Osteoblast (primary cell): ENCODE data around the gene COL8A2. TPM values are rescaled to one million over a fixed set of nuclear protein-coding genes. Genes with fewer than 3 reads are reported as not detected.

ENCODE experiments used
- DNase-seq: peaks from one replicate; pipeline ENCODE4 v3.0.0; 2011; ENCODE audit warnings: low spot score, mixed read lengths; ENCODE audit not compliant: insufficient read length; ENCODE audit errors: missing footprints
- H2AFZ ChIP-seq: 2 replicates; pipeline ENCODE4 v1.6.0; 2011; ENCODE audit warnings: mild to moderate bottlenecking, low read length
- H3K27ac ChIP-seq: 2 replicates; pipeline ENCODE4 v1.5.1; 2011; ENCODE audit warnings: mild to moderate bottlenecking, low read depth, low read length, moderate library complexity
- H3K27me3 ChIP-seq: 2 replicates; pipeline ENCODE4 v1.6.0; 2012; ENCODE audit warnings: mild to moderate bottlenecking, control low read depth, inconsistent platforms, low read length, moderate library complexity; ENCODE audit not compliant: insufficient read depth
- H3K36me3 ChIP-seq: 2 replicates; pipeline ENCODE4 v1.5.1; 2011; ENCODE audit warnings: mild to moderate bottlenecking, low read length, control low read depth, moderate library complexity; ENCODE audit not compliant: insufficient read depth
- H3K4me1 ChIP-seq: 2 replicates; pipeline ENCODE4 v1.5.1; 2011; ENCODE audit warnings: mild to moderate bottlenecking, low read length, control low read depth, moderate library complexity; ENCODE audit not compliant: insufficient read depth
- H3K4me2 ChIP-seq: 2 replicates; pipeline ENCODE4 v1.6.0; 2011; ENCODE audit warnings: mild to moderate bottlenecking, low read length; ENCODE audit not compliant: insufficient read depth
- H3K4me3 ChIP-seq: fragments of 200-600 bp; sonication (generic); 3 replicates; pipeline ENCODE4 v1.5.1; 2012; ENCODE audit warnings: mild to moderate bottlenecking, low read length, inconsistent platforms; ENCODE audit not compliant: insufficient read depth
- H3K79me2 ChIP-seq: 2 replicates; pipeline ENCODE4 v1.6.0; 2012; ENCODE audit warnings: mild to moderate bottlenecking, low read length, control low read depth, inconsistent platforms; ENCODE audit not compliant: insufficient read depth
- H3K9me3 ChIP-seq: 2 replicates; pipeline ENCODE4 v1.5.1; 2011; ENCODE audit warnings: low read depth, low read length, control low read depth
- H4K20me1 ChIP-seq: 2 replicates; pipeline ENCODE4 v1.6.0; 2012; ENCODE audit warnings: mild to moderate bottlenecking, low read length, control low read depth; ENCODE audit not compliant: insufficient read depth
- CTCF ChIP-seq: IDR thresholded peaks from 2 replicates; pipeline ENCODE4 v1.5.1; 2011; ENCODE audit warnings: mild to moderate bottlenecking, low read depth, low read length, moderate library complexity; ENCODE audit errors: extremely low read depth
- total RNA-seq: library from RNA; depleted of rRNA; stranded (reverse); fragments of >200 nt; gene quantifications from 2 replicates; pipeline ENCODE4 v1.2.3, GENCODE V29; 2012

The COL8A2 gene
- total RNA-seq, 1 donor = 15.2 TPM

DNA sequence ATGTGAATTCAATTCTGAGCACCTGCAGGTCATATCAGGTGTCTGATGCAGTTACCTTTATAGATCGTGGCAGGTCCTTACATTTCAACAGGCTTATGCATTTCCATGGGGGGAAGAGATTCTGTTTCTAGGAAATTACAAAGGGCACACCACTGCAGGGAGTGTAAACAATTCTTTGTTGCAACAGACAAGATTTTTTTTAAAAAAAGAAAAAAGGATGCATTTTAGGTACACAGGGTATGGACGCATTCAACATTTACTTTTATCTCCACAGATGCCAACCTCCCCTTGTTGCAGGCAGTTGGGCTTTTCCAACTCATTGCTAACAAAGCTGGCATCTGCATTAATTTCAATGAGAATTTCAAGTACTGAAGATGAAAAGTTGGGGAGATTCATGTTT lies 54.7 kb downstream of the COL8A2 start:
- no peak overlapping the region for H2AFZ ChIP-seq
- H3K9me3 ChIP-seq = no peaks in the 10 kb centered on the region
- no peaks in the 10 kb centered on the region for H3K79me2 ChIP-seq
- no peaks in the 10 kb centered on the region for H4K20me1 ChIP-seq
- H3K27ac ChIP-seq = no peak overlapping the region
- no peak for TF ChIP-seq CTCF
- DNase-seq = no peak
- no peaks in the 10 kb centered on the region for H3K4me1 ChIP-seq
- H3K36me3 ChIP-seq = no peaks in the 10 kb centered on the region
- no peaks in the 10 kb centered on the region for H3K27me3 ChIP-seq
- no peak overlapping the region for H3K4me2 ChIP-seq
- H3K4me3 ChIP-seq = no peak overlapping the region

DNA sequence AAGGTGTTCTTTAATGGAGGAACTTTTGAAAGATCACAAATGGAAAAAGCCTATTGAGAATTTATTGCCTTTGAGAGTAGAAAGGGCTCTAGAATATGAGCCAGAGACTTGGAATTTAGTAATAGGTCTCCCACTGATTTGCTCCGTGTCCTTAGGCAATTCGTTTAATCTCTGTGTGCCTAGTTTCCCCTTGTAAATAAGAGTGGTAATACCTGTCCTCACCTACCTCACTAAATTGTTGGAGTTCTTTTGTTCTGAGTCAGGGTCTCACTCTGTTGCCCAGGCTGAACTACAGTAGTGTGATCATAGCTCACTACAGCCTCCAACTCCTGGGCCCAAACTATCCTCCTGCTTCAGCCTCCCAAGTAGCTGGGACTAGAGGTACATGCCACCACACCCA lies 56.2 kb downstream of the COL8A2 start:
- no peak for TF ChIP-seq CTCF
- Histone ChIP-seq H3K4me2 (no peak overlapping the region), H3K79me2 (no peaks in the 10 kb centered on the region), H3K9me3 (no peaks in the 10 kb centered on the region), H4K20me1 (no peaks in the 10 kb centered on the region), H3K27ac (no peak overlapping the region), H3K4me3 (no peak overlapping the region), H2AFZ (no peak overlapping the region), H3K4me1 (no peaks in the 10 kb centered on the region), H3K36me3 (no peaks in the 10 kb centered on the region), H3K27me3 (no peaks in the 10 kb centered on the region)
- DNase-seq = no peak

DNA sequence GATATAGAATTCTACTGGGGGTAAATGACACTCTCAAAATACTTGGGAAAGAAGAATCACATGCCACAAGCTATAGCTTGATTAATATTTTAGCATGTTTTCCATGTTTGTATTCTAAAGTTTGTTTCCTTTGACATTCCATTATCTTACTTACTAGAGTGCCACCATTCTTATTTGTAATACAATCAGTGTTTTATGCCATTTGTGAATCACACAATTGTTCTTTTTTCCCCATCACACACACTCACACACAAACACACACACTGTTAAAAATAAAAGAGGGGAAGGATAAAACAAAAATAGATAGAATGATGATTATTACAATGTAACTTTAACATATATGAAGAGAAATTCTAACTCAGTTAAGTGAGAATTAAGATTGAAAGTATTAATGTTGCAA lies 57.2 kb downstream of the COL8A2 start:
- H3K4me1 ChIP-seq = no peaks in the 10 kb centered on the region

GRCh38 chr1:36062315-36062714 lies 62.7 kb downstream of the COL8A2 start:
- TF ChIP-seq CTCF = no peak
- Histone ChIP-seq H3K79me2 (no peaks in the 10 kb centered on the region), H3K9me3 (no peaks in the 10 kb centered on the region), H3K4me3 (no peak overlapping the region), H3K27me3 (no peaks in the 10 kb centered on the region), H2AFZ (no peak overlapping the region), H3K36me3 (no peaks in the 10 kb centered on the region), H4K20me1 (no peaks in the 10 kb centered on the region), H3K4me2 (no peak overlapping the region), H3K4me1 (no peaks in the 10 kb centered on the region), H3K27ac (no peak overlapping the region)
- DNase-seq = no peak

More for the DNA sequence above, 57.2 kb downstream of the COL8A2 start:
- no peak for TF ChIP-seq CTCF
- Histone ChIP-seq H3K27me3 (no peaks in the 10 kb centered on the region), H3K36me3 (no peaks in the 10 kb centered on the region), H3K4me2 (no peak overlapping the region), H2AFZ (no peak overlapping the region), H3K79me2 (no peaks in the 10 kb centered on the region), H4K20me1 (no peaks in the 10 kb centered on the region), H3K9me3 (no peaks in the 10 kb centered on the region), H3K27ac (no peak overlapping the region), H3K4me3 (no peak overlapping the region)
- DNase-seq = peak; percentile 11
